ENCODE data around the gene B3GNT2.
"Not testable (repeated sequence)": the region's sequence is repeated elsewhere in the genome, so short reads cannot be mapped to it uniquely, and the experiment has no call there.

Gene B3GNT2

DNA sequence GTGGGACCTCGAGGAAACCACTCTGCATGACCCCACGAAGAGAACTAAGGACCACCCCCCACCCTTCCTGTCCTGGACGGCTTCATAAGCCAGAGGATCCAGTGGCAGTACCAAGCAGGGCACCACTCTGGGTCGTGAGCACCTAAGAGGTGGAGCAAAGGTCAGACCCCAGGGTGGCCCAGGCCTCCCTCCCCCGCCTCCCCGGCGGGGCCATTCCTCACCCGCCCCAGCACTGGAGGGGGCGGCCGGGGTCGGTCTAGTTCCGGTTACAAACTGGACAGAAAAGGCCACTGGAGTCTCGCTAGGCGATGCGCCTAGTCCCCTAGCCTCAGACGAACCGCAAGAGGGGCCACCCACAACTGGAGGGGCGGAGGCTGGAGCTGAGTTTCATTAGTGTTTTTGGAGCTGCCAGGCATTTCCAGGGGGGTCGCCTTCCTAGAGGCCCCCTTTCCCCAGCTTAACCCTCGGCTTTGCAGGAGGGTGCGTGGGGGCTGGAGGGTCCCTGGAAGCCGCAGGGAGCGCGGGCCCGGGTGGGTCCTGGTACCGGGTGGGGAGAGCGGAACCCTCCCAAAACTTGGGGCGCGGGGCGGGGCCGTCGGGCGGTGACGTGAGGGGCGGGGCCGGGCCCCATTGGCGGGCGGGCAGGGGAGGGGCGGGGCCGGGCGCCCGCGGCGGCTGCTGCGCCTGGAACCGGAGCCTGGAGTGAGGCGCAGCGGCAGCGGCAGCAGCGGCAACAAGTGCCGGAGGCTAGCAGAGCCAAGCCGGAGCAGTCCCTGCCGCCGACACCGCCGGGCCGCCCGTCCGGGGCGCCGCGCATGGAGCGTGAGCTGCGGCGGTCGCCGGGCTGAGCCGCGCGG lies at the start of gene B3GNT2:
Gene B3GNT2, plus strand, starts transcription at position 695 of the 857 bp plus-strand sequence. CDS start 26,106 bp downstream, outside the sequence.
- DNase-seq (ENCODE audit: low read depth in 2 of 2) = peak; percentile 64 to 70

GRCh38 chr2:62146790-62147189 lies 49.1 kb upstream of the B3GNT2 start:
- not testable (repeated sequence) for DNase-seq (ENCODE audit: low read depth in 2 of 2)

DNA sequence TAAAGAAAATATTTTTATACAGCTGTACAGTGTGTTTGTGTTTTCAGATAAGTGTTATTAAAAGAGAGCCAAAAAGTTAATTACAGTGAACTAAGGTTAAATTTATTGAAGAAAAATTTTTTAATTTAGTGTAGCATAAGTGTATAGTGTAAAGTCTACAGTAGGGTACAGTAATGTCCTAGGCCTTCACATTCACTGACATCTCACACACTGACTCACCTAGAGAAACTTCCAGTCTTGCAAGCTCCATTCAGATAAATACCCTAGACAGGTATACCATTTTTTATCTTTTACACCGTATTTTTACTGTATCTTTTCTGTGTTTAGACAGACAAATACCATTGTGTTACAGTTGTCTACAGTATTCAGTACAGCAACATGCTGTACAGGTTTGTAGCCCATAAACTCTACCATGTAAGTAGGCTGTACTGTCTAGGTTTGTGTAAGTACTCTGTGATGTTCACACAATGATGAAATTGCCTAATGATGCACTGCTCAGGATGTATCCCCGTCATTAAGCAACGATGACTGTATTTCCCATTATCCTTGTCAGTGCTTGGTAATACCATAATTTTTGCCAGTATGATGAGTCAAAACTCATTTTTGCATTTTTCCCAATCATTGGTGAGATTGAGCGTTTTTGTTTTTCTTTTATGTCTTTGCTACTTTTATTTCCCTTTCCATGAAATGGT lies 48.2 kb upstream of the B3GNT2 start:
- DNase-seq (ENCODE audit: low read depth in 2 of 2) = no peak

GRCh38 chr2:62149708-62150107 lies 46.2 kb upstream of the B3GNT2 start:
- DNase-seq (ENCODE audit: low read depth in 2 of 2) = no peak

- no peak for DNase-seq (ENCODE audit: low read depth in 2 of 2)
Observed at GRCh38 chr2:62150597-62151305, 45.2 kb upstream of the B3GNT2 start.

DNA sequence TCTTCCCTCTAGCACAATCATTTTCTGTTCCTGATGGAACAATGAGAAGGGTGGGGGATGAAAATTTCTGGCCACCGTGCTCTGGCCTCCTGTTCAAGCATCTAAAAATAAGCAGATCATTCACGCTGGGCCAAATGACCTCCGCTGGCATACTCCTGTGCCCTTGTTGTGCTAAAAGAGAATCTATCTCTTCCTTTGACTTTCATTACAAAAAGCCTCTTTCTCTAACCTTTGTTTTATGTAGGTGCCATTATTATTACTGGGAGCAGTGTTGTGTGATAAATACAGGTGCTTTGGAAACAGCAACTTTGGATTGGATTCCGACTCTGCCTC lies 44.6 kb upstream of the B3GNT2 start:
- no peak for DNase-seq (ENCODE audit: low read depth in 2 of 2)

DNA sequence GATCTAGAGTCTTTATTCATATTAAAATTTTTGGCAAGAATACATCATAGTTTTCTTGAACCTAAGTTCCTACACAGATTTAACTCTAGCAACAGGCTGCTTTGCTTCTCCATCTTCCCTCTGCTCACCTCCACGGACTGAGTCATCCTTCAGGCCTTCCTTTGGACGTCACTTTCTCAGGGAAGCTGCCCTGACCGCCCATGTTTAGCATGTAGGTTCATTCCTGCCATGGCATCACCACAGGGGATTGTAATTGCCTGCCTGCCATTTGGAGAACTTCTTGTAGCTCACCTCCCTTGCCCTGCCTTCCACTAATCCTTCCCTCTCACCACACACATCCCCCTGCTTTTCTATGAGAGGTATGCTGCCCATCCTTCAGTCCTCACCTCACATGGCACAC lies 43.9 kb upstream of the B3GNT2 start:
- DNase-seq (ENCODE audit: low read depth in 2 of 2) = no peak

GRCh38 chr2:62156861-62157496 lies 38.9 kb upstream of the B3GNT2 start:
- DNase-seq (ENCODE audit: low read depth in 2 of 2) = no peak

- DNase-seq (ENCODE audit: low read depth in 2 of 2) = no peak
Observed at GRCh38 chr2:62158444-62159121, 37.3 kb upstream of the B3GNT2 start.

GRCh38 chr2:62160691-62161090 lies 35.2 kb upstream of the B3GNT2 start:
- DNase-seq (ENCODE audit: low read depth in 2 of 2) = not testable (repeated sequence)

DNA sequence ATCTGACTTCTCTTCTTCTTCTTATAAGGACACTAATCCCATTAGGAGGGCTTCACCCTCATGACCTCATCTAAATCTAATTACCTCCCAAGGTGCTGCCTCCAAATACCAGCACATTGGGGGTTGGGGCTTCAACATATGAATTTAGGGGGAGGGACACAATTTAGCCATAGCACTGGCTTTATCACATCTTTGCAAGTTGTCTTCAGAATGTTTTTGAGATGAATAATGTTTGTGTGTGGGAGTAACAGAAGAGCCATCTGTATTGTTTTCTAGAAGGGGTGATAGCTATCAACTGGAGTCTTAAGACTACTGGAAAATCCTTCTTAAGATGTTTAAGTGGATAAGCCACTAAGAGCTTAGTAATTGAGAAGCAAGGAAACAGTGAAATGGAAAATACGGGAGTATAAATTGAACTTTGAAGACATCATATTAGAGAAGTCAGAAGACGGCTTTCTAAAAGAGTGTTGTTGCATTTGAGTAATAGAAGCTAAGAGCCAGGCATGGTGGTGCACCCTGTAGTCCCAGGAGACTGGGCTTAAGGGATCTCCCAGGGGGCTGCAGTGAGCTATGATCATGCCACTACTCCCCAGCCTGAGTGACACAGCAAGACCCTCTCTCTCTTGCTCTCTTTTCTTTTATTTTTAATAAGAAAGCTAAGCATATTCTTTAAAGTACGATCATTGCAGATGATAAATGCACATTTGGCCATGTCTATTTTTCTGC lies 32.6 kb upstream of the B3GNT2 start:
- DNase-seq (ENCODE audit: low read depth in 2 of 2) = no peak

DNA sequence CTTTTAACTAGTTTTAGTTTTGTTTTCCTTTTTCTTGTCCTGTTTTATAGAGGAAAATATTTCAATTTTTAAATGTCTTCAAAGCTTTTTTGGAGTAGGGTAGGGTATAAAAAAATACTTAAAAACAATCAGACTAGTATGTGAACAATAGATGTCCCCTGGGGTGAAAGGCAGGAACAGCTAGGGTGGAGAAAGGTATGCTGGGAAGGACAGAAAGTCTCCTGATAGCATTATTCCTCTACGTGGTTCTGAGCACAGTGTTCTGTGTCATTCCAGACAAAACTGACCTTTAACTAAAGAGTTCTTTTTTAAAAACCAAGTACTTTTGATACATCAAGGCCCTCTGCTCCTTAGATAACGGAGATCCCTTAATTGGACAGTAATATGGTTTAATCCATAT lies 32.1 kb upstream of the B3GNT2 start:
- DNase-seq (ENCODE audit: low read depth in 2 of 2) = no peak

- no peak for DNase-seq (ENCODE audit: low read depth in 2 of 2)
Observed at GRCh38 chr2:62175728-62176127, 20.2 kb upstream of the B3GNT2 start.

GRCh38 chr2:62176801-62177200 lies 19.1 kb upstream of the B3GNT2 start:
- DNase-seq (ENCODE audit: low read depth in 2 of 2) = no peak

DNA sequence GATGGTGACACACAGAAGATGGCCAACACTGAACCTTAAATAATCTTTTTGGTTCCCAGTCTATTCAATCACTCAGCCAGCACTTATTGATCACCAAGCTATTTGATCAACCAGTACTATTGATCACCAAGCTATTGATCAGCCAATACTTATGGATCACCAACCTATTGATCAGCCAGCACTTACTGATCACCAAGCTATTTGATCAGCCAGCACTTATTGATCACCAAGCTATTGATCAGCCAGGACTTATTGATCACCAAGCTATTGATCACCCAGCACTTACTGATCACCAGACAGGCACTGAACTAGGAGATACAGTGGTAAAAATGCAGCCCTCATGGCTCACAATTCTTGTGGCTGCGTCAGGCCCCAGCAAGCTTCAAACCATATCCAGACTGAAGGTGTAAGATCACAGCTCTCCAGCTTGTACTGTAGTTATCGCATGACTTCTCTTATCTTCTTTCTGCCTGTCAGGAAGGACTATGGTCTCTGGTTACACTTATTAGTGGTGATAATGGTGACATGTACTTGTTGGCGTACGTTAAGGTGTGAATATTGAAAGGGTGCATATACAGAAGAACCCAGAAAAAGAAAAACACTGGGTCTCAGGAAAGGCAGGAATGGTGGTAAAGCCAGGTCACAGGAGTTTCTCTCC lies 18.4 kb upstream of the B3GNT2 start:
- no peak for DNase-seq (ENCODE audit: low read depth in 2 of 2)

DNA sequence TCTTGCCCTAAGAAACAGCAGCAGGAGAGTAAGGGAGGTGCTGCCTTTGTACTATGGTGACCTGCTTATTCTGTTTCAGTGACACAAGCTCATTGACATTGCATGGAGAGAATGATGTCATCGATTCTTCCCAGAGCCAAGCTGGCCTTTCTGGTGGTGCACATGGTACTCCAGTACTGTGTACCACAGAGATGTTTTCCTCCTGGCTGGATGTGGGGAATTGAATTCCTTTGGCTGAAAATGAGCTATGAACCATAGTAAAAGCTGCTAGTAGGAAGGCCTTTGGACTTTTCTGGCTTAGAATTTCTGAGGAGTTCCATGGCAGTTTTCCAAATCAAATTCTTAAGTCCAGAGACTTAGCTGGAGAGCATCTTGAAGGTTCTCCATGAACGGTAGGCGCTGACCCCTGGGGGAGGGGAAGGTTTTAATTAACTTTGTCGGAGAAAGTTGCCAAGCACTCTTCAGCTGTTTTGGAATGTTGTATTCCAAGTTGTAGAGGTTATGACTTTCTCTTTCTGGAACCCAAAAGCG lies 17.1 kb upstream of the B3GNT2 start:
- no peak for DNase-seq (ENCODE audit: low read depth in 2 of 2)

DNA sequence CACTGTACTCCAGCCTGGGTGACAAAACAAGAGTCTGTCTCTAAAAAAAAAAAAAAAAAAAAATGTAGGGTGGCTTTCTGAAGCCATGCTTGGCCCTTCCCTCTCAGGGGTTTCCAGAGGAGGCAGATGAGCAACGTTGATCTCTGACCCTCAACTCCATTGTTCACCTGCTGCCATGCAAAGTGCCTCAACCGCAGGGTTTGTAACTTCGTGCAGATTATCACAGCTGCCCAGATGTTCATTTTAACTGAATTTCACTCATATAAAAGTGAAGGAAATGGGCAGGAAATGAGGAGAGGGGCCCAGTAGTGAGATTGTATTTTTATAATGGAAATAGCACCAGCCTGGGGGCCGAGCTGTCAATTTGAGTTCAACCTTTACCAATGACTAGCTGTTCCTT lies 14.9 kb upstream of the B3GNT2 start:
- DNase-seq (ENCODE audit: low read depth in 2 of 2) = no peak

DNA sequence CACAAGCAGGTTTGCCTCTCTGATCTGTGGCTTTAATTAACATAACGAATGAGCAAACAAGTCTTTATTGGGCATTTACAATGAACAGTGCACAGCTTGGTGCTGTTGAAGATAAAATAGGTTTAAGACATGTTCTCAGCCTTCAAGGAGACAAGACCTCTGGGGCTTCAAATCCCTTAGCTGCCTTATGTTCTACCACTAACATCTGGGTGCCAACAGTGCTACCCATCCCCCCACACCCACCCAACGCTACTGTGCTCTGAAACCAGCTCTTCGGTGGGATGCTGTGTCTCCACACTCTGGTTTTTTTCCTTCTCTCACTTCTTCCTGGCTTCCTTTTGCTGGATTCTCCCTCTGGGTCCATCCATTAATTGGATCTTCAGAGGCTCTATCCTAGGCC lies 14.1 kb upstream of the B3GNT2 start:
- no peak for DNase-seq (ENCODE audit: low read depth in 2 of 2)

DNA sequence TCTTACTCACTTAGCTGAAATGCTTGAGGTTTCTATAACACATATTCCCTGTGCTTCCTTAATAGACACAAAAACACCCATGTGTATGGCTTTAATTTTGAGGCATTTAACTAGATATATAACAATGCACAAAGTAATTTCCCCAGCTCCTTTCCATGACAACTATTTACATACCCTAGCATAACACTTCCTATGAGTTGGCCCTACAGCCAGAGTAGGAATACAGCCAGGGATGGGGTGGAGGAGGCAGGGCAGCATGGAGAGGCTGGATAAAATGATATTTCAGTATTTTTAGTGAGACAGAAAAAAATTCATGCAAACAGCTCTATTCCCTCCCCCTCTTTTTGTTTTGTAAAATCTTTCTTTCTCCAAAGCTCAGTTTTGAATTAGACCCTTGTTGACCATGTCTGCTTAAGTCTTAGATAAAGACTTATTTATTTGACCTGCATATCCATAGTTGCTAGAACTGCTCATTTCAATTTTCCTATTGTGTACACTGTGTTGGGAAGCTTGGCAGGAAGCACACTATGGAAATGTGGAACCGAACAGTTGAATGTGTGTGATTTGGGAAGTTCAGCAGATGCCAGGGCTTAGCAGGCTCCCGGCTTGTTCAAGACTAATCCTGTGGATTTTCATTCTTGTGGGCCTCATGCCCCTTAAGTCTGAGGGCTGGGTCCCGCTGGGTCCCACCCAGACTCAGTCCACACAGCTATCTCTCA lies 11.2 kb upstream of the B3GNT2 start:
- DNase-seq (ENCODE audit: low read depth in 2 of 2) = no peak
